ENCODE measurements around the gene ARMC7. TPM values are rescaled to one million over a fixed set of nuclear protein-coding genes. Genes with fewer than 3 reads are reported as not detected.

The ARMC7 gene
- total and polyA plus RNA-seq, 2 of the 13 experiments (the other 11 are each of a cell fraction or from before 2014, with no cell fraction given) = 3.9 to 4.2 TPM

GRCh38 chr17:75113798-75114551 is 4.2 kb downstream of the ARMC7 start (continued):
- no peak for TF ChIP-seq ZNF337 (CRISPR knock-in tag; IDR thresholded peaks at IDR 0.05; ENCODE audit: borderline replicate concordance, low read depth)
- no peak for TF ChIP-seq CSRNP2 (CRISPR knock-in tag; conservative IDR thresholded peaks at IDR 0.05; ENCODE audit: low read depth)
- TF ChIP-seq PLRG1 (conservative IDR thresholded peaks at IDR 0.05) = no peak
- peak; percentile 44; the same call in 1 of the 2 replicates for TF ChIP-seq ZBTB25 (CRISPR knock-in tag; IDR thresholded peaks at IDR 0.05)
- no peak for TF ChIP-seq CBX1 (IDR thresholded peaks at IDR 0.05; ENCODE audit: low read depth)
- TF ChIP-seq DDIT3 (CRISPR knock-in tag; IDR thresholded peaks at IDR 0.05) = no peak
- TF ChIP-seq ZNF580 (CRISPR knock-in tag; IDR thresholded peaks at IDR 0.05; ENCODE audit: borderline replicate concordance, low read depth) = peak; percentile 73; the same call in 1 of the 2 replicates
- TF ChIP-seq CREB3 (CRISPR knock-in tag; IDR thresholded peaks at IDR 0.05) = no peak
- no peak for TF ChIP-seq GRHL1 (CRISPR knock-in tag; conservative IDR thresholded peaks at IDR 0.05)
- TF ChIP-seq ZBTB7A (CRISPR knock-in tag; IDR thresholded peaks at IDR 0.05) = no peak
- TF ChIP-seq ZNF770 (CRISPR knock-in tag; IDR thresholded peaks at IDR 0.05) = no peak; the same call in 1 of the 2 replicates
- no peak for TF ChIP-seq ZNF75D (CRISPR knock-in tag; IDR thresholded peaks at IDR 0.05; ENCODE audit: borderline replicate concordance)
- no peak for TF ChIP-seq AKAP8 (CRISPR knock-in tag; IDR thresholded peaks at IDR 0.05)
- TF ChIP-seq HOXA5 (CRISPR knock-in tag; IDR thresholded peaks at IDR 0.05) = 0 out of 2 replicates have a peak, but pooled peaks have one; percentile 30
- no peak for TF ChIP-seq ZFYVE20 (CRISPR knock-in tag; IDR thresholded peaks at IDR 0.05; ENCODE audit: borderline replicate concordance, low read depth)
- peak; percentile 65; the same call in 1 of the 2 replicates for TF ChIP-seq ZNF710 (CRISPR knock-in tag; IDR thresholded peaks at IDR 0.05; ENCODE audit: borderline replicate concordance)
